ENCODE data around the gene RAB29.

DNA sequence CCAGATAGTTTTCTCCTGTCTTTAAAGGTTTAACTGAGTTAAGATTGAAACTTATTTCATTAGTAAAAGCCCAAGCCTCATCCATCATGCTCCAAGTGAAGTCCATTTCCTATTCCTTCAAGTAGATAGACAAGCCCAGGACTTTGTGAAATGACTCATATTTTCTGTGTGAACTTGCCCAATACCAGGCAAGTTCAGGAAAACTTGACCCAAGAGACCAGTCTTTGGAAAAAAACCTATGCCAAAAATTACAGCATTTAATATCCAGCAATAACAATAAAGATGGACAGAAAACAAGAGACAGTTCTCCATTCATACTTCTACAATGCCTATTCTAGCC lies 405 bp upstream of the RAB29 start:
- TF ChIP-seq CTCF (conservative IDR thresholded peaks at IDR 0.05 in 1 of 2, IDR thresholded peaks at IDR 0.05 in 1 of 2; ENCODE audit: low read depth in 1 of 2, low read length in 2 of 2) (no peak), EZH2 (IDR thresholded peaks at IDR 0.05; ENCODE audit: low read length, missing control alignments) (no peak)
